ENCODE data around the gene KNCN.

- no peak for TF ChIP-seq POLR2A (IDR thresholded peaks at IDR 0.05; ENCODE audit: low read depth, low read length)
- TF ChIP-seq POLR2AphosphoS5 (IDR thresholded peaks at IDR 0.05; ENCODE audit: low read depth, low read length), result no peak
- no peak for TF ChIP-seq POU2F2 (IDR thresholded peaks at IDR 0.05; ENCODE audit: low read depth, low read length)
- TF ChIP-seq TAF1 (IDR thresholded peaks at IDR 0.05; ENCODE audit: low read depth, low read length), result no peak
- no peak for TF ChIP-seq PAX5 (IDR thresholded peaks at IDR 0.05; ENCODE audit: insufficient read depth, low read length, severe bottlenecking)
These were observed 28.9 kb upstream of the KNCN start for GRCh38 chr1:46580140-46580903.
